Measurements from ENCODE around the gene USP40.

The USP40 gene

DNA sequence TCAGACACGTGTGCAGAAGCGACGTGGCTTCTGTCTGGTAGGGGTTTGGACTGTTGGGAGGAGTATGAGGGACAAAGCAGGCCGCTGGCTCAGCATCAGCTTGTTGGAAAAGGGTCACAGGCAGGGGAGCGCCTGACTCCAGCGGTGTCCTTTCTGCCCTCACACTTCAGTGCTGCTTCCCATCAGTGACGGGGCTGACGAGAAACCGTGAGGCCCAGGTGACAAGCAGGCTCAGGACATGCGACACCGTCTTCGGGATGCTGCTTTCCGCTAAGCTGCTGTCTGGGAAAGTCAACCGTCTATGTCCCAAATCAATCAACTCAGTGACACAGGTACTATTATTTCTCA is 90.5 kb downstream of the USP40 start:
- no peak for DNase-seq (ENCODE audit: low spot score)

DNA sequence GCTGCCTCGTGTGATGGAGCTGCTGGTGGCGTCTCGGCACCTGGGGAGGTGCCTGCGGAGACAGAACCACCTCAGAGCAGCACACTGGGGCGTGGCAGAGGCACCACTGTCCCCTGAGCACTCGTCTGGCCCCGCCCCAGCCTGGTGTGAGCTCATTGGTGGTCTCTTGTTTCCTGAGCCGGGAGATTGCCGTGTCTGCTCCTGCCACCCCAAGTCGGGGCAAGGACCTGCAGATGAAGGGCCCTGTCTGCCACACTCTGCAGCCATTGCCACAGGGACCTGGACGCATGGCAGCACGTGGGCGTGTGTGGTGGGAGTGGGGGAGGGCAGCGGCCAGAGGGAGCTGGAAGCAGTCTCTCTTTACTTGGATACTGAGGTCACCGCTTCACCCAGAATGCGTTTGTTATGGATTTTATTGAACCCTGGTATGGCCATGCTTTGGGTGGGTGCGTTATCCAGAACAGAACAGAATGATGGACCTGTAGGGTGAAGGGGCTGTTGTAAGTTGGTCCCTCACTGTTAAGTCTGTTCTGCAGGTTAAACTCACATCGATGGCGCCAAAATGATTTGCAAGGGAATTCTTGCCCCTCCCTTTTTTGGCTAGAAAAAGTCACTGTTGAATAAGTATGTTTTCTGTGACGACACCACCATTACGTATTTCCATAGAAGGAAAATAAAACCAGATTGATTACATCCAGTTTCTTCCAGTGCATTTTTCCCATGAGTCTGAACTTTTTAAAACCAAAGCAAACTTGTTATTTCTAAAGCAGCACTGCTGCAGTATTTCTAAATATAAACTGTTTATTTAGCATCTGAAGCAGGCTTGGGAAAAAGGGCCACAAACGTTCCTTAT is 92.0 kb downstream of the USP40 start:
- DNase-seq (ENCODE audit: low spot score), result no peak

DNA sequence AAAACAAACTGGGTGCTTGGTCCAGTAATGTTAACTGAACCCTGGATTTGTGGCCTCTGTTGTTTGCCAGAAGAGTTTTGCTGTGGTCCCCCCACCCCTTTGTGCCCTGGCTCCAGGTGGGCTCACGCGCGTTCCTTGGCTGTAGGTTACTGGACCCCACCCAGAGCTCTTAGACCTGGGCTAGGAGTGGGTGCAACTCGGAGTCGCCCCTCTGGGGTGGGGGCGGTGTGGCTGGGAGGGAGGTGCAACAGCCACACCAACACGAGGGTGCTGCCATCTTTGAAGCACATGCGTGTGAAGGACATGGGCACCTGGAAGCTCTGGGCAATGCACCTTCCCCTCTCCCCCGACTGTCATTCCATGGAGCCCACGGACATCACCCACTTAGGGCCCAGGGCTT is 92.7 kb downstream of the USP40 start:
- no peak for DNase-seq (ENCODE audit: low spot score)

DNA sequence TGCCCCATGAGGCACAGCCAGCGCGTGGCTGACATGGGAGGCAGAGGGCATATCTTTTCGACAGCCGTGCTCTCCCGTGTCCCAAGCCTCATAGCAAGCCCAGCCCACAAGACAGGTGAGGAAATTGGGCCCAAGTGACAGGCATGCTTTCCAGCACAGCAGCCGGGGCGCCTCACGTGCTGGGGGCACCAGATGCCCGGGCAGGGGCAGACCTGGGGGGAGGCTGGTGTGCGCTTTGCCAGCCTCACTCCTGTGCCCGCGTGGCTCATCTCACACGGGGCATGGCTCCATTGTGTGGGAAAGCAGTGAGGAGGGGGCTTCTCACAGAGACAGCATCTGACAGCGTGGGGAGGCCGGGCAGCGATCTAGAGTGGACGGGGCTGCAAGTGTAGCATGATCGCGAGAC is 93.2 kb downstream of the USP40 start:
- DNase-seq (ENCODE audit: low spot score), result no peak

DNA sequence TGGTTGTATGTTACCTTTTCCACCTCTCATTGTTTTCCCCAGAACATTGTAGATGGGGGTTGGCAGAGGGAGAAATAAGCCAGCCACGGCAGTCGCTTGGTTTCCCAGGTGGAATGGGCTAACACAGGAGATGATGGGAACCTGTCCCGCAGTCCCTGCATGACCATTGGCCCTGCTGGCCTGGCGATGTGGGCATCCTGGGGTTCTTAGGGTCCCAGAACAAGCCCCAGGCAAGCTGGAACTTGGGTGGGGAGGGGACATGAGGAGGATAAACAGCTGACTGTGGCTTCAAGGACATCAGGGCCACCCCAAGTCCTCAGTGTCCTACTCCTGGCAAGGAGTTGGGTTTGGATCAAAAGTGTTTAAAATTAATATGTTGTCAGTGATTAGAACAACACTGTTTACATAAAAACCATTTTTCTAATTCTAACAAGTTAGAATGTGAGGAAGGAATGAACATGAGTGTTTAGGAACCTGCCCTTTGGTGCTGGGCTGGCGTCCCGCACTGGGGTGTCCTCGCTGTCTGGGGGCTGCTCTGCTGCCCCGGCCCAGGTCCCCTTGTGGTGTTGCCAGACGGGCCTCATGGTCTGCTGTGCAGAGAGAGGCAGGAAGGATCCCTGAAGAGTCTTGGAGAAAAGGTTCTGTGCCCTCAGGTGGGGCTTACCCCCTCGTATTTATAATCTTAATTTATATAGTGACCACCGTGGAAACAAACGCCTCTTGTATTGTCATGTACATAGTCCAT is 95.1 kb downstream of the USP40 start:
- no peak for DNase-seq (ENCODE audit: low spot score)

DNA sequence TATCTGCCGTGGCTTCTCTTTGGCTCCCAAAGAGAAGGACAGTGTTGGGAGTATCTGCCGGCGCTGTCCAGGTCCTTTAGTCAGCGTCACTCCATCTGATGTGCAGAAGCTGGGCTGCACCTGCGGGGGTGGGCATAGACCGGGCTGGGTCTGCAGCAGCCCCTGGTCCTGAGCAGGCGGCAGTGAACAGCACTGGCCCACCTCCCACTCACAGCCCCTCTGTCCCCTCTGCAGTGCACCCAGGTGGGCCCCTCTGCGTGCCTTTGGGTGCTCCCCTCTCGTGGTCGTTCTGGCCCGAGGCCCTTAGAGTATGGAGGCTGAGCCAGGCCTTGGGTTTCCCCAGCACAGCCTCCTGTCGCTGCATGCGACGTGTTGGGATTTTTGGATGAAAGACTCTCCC is 95.7 kb downstream of the USP40 start:
- no peak for DNase-seq (ENCODE audit: low spot score)

DNA sequence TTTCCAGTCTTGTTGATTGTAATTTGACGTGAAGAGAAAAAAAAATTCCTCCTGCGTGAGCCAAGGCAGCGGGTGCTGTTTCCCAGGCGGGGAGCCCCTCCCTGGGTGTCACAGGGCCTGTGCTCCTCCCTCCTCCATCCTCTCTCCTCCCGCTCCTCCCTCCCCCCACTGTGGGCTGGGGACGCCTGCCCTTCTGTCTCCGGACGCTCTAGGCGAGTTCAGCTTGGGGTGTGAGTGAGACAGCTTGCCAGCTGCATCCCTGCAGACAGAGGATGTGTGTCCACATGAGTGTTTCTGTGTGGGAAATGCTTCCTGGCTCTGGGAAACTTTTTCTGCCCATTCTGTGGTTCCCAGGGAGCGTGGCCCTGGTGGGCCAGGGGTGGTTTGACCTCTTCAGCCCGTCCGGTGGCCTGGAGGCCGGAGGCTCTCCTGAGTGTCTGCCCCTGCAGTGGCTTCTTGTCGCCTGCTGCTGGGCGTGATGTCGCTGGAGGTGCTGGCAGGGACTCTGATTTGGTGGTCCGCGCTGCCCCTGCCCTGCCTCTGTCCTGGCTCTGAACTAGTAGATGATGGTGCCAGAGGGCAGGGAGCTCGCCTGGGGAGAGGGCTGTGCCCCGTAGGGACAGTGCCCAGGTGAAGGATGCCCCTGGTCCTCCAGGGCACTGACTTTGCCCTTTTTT is 96.4 kb downstream of the USP40 start:
- no peak for DNase-seq (ENCODE audit: low spot score)

DNA sequence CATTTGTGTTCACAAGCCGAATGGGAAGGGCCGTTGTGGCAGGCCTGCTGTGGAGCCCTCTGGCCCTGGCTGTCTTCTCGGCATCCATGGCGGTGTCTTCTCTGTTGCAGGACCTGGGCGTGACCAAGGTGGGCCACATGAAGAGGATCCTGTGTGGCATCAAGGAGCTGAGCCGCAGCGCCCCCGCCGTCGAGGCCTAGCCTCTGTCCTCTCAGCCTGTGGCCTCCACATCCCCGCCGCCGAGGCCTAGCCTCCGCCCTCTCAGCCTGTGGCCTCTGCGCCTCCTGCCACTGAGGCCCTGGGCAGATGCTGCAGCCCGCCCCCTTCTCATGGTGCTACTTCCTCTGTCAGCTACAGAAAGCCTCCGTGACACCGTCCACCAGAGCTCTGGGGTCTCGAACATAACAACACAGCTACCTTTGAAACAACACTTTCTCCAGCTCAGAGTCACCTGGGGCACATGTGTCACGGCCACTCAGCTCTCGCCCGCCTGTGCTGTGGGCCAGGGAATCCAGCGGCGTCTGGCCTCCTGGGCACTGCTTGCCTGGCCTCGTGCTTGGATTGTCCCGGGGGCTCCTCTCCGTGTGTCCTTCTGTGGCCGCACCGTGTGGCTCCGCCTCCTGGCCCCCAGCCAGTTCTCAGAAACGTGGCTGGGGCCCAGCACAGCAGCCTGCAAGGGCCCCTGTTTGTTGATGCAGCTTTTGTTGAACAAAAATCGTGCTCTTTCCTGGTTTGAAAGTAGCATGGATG is 97.1 kb downstream of the USP40 start:
- no peak for DNase-seq (ENCODE audit: low spot score)

DNA sequence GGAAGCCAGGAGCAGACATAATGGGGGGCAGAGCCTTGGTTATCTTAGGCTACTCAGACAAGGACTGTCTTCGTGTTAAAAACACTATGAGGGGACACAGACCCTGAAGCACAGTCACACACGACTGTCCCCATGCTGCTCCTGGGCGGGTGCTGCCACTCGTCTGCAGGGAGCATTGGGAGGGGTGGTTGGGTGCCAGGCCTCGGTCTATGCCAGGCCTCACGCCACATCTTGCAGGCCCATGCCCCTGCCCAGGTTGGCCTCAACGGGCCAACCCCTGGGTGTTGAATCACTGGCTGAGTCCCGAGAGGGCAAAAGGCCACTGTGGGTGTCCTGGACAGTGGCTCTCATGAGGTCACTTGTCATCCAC is 97.9 kb downstream of the USP40 start:
- DNase-seq (ENCODE audit: low spot score), result no peak

DNA sequence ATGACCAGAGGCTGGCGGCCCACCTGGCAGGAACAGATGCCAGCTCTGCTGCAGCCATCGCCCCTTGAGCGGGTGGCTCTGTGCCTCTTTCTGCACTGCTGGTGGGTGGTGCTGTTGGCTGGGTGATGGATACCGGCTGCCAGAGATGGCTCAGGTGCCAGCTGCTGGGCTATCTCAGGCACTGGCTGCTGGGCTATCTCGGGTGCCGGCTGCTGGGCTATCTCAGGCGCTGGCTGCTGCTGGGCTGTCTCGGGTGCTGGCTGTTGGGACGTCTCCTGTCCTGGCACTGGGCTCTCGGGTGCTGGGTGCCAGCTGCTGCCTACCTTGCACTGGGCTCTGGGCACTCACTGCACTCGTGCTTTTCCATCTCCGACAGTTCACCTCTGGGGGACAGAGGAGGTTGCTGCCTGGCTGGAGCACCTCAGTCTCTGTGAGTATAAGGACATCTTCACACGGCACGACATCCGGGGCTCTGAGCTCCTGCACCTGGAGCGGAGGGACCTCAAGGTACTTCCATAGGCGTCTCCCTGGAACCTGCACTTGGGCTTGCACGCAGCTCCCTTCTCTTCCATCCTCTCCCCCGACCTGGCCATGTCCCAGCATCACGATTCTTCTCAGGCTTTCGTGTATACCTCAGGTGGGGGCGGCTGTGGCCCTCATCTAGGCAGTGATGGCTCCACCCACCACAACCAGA is 98.4 kb downstream of the USP40 start:
- DNase-seq (ENCODE audit: low spot score), result no peak

DNA sequence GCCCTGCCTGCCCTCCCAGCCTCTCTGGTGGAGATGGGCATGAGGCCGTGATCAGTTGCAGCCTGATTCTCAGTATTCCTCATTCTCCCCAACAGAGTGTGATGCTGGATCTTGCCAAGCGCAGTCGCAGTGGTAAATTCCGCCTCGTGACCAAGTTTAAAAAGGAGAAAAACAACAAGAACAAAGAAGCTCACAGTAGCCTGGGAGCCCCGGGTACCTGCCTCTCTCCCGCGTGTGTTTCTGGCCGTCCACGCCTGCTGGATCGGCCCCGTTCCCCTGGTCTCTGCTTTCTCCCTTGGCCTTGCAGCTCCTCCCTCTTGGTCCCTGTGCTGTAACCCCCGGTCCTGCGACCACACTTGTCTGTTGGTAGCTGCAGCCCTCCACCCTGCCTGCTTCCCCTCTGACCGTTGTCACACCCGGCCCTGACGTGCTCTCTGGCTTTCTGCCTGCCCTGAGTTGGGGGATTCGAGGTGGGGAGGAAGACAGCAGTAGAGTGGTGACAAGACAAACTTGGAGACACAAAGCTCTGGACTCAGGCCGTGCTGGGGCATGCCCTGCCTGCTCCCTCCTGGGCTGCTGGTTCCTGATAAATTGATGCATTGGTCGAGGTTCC is 99.5 kb downstream of the USP40 start:
- no peak for DNase-seq (ENCODE audit: low spot score)

DNA sequence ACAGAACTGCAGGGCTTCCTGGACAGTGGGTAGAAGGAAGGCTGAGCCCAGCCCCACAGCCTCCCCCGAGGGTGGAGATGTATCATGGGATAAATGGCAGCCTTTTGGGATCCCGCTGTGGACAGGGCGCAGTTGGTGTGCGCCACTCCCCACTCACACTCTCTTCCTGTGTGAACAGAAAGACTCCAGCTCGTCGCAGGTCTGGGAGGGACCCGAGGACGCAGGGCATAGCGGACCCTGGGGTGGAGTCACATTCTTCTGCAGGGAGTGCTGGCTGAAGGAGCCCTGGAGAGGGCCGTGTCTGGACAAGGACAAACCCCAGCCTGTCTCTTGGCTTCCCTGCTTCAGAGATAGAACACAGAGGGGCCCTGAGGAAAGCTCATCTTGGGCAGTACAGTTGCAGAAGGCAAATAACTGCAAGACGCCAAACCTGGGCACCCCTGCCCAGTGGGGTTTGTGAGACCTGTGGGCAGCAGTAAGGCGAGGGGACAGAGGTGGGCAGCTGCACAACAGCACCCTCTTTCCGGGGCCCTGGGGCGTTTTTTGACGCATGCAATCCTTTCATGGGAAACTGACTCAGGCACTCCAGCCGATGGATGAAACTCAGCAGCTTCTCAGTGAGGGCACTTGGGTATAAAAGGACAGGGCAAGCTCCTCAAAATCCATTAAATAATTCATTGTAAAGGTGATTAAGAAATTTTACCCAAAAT is 101.9 kb downstream of the USP40 start:
- no peak for DNase-seq (ENCODE audit: low spot score)

DNA sequence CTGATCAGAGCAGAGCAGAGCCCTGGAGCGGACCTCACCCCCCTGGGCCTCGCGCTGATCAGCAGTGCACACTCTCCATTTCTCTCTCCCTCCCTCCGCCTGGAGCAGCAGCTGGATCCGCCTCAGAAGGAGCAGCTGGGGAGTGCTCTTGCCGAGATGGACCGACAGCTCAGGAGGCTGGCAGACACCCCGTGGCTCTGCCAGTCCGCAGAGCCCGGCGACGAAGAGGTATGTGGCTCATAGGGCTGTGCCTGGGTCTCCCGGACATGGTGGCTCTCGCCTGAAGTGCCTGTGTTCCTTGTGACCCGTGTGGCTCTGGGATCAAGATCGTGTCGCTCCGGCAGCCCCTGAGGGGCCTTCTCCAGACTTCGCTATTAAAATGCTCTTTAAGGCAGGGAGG is 102.5 kb downstream of the USP40 start:
- DNase-seq (ENCODE audit: low spot score), result no peak

DNA sequence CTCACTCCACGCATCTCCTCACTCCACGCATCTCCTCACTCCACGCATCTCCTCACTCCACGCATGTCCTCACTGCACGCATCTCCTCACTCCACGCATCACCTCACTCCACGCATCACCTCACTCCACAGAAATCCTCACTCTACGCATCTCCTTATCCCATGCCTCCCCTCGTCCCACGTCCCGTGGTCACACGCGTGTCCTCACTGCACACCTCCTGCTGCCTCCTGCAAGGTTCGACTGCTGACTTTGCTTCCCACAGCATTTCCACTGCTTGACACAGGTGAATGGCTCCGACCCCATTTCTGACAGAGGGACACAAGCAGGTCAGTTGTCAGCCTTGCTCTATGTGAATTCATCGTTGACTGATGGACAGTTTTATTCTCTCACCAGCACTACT is 103.0 kb downstream of the USP40 start:
- DNase-seq (ENCODE audit: low spot score), result no peak

DNA sequence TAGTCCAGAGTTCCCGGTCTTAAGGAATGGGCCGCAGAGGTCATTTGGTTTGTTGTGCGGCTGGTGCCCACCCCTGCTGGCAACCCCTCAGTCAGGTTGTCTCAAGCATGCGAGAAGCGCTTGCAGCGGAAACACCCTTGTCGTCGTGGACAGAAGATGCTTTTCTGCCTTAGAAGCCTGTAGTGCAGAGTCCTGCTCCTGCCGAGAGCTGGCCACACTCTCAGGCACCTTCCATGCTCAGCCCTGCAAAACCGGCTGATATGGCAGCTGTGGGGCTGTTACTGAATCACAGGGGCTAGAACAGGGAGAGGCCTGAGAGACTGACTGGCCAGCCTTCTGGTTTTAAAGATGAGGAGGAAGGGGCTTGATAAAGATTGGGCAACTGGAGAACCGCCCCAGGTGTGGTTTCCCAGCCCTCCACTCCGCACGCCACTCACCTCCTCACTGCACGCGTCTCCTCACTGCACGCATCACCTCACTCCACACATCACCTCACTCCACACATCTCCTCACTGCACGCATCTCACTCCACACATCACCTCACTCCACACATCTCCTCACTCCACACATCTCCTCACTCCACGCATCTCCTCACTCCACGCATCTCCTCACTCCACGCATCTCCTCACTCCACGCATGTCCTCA is 103.6 kb downstream of the USP40 start:
- DNase-seq (ENCODE audit: low spot score), result no peak

DNA sequence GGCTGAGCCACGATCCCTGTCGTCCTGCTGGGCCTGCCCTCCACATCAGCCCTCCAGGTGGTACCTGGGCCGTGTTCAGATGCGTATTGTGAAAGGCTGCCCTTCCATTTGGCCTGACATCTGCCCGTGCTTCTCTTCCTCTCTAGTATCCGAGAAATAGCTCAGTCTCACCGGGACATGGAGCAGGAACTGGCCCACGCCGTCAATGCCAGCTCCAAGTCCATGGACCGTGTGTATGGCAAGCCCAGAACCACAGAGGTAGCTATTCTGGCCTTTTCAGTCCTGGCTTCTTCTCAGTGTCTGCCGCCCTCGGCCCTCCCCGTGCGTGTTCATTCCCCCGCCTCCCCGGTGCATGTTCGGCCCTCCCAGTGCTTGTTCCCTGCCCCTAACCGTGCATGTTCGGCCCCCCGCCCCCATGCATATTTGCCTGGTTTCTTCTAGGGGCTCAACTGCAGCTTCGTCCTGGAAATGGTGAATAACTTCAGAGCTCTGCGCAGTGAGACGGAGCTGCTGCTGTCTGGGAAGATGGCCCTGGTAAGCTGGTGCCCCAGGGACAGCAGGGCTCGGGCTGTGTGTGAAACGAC is 104.3 kb downstream of the USP40 start:
- no peak for DNase-seq (ENCODE audit: low spot score)

DNA sequence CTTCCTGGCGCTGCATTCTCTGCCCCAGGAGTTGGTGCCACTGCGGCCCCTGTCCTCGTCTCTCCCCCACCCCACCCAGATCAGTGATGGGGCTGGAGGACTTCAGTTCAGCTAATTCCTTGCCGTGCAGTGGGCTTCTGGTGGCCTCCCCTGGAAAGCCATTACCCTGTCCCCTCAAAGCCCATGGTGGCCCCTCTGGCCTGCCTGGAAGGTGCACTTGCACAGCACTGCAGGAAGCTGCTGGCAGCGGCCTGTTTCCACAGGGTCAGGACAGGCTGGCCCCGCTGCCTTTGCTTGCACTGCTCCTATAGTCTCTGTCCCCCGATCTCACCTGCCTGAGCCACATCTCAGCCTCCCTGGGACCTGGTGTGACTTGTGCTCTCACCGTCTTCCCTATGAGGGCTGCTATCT is 105.1 kb downstream of the USP40 start:
- no peak for DNase-seq (ENCODE audit: low spot score)

DNA sequence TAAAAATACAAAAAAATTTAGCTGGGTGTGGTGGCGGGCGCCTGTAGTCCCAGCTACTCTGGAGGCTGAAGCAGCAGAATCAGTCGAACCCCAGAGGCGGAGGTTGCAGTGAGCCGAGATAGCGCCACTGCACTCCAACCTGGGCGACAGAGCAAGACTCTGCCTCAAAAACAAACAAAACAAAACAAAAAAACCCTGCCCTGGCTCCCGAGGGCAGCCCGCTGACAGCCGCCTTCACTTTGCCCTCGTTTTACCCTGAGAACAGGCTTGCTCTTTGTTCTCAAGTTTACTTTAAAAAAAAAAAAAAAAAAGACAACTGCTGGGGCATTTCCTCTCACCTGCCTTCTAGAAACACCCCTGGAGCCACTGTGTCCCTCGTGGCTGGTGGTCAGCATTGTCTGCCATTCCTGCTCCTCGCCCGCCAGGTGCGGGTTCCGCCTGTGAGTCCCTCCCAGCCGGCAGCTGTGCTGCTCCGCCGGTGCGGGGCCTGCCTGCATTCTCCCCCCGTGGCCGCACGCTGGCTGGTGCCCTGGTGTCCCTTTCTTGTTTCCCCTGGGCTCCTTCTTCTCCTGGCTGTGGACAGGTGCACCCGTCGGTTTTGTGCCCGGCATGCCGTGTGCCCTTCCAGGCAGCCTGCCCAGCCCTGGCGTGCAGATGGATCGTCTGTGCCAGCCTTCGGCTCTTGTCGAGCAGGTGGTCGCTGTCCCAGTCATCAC is 105.7 kb downstream of the USP40 start:
- no peak for DNase-seq (ENCODE audit: low spot score)

DNA sequence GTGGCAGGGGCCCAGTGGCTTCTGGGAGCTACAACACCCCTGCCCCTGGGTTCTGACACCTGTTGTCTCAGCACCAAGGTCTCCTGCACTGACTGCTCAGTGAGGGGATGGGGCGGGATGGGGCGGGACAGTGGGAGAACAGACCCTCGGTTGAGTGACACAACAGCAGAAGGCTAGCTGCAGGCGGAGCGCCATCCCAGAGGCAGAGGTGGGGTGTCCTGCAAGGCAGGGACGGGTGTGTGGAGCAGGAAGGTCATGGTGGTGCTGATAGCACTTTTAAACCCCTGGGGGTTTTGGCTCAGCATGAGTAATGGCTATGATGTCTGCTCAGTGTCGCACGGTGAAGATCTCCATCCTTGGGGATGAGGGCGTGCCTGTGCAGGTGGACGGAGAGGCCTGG is 107.2 kb downstream of the USP40 start:
- no peak for DNase-seq (ENCODE audit: low spot score)
